Hepatocyte (in vitro differentiated cells): Measurements from ENCODE around the gene SLC6A2.

Source experiments
- EZH2 ChIP-seq: fragments of 200-600 bp; sonication (generic); IDR thresholded peaks from 2 replicates; pipeline ENCODE4 v1.6.1; 2016; ENCODE audit warnings: antibody characterized with exemption, mild to moderate bottlenecking, borderline replicate concordance
- EZH2phosphoT487 ChIP-seq: fragments of 200-600 bp; sonication (generic); IDR thresholded peaks from one replicate; pipeline ENCODE4 v1.6.1; 2018; ENCODE audit warnings: antibody characterized with exemption, mild to moderate bottlenecking, low read depth, moderate library complexity; ENCODE audit not compliant: unreplicated experiment, severe bottlenecking
- TF ChIP-seq, protein P1 (sequence below): fragments of 200-600 bp; sonication (generic); IDR thresholded peaks from 2 replicates; pipeline ENCODE4 v1.5.1; 2016; ENCODE audit warnings: antibody characterized with exemption, mild to moderate bottlenecking; ENCODE audit not compliant: poor library complexity

DNA sequence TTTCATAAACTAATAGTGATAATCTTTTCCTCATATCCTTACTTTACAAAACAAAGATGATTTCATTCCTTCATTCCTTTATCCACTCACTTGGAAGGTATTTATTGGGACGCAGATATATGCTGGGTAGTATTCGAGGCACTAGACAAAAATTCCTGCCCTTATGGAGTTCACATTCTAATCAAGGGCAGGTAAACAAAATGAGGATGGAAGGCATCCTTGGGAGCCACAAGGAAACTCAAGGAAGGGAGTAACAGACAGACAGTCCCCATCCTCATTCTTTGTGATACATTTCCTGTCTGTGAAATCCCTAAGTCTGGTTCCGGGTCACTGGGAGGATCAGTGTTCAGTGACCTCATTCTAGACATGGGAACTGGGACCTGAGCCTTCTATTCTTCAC is 45.2 kb downstream of the SLC6A2 start:
- TF ChIP-seq, protein P1, sequence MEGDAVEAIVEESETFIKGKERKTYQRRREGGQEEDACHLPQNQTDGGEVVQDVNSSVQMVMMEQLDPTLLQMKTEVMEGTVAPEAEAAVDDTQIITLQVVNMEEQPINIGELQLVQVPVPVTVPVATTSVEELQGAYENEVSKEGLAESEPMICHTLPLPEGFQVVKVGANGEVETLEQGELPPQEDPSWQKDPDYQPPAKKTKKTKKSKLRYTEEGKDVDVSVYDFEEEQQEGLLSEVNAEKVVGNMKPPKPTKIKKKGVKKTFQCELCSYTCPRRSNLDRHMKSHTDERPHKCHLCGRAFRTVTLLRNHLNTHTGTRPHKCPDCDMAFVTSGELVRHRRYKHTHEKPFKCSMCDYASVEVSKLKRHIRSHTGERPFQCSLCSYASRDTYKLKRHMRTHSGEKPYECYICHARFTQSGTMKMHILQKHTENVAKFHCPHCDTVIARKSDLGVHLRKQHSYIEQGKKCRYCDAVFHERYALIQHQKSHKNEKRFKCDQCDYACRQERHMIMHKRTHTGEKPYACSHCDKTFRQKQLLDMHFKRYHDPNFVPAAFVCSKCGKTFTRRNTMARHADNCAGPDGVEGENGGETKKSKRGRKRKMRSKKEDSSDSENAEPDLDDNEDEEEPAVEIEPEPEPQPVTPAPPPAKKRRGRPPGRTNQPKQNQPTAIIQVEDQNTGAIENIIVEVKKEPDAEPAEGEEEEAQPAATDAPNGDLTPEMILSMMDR: no peak
- TF ChIP-seq EZH2 (no peak), EZH2phosphoT487 (no peak)
